Activated naive CD8-positive, alpha-beta T cell treated with anti-CD3 and anti-CD28 coated beads, Interleukin-2, amount 50 U/mL, for 24 hours (primary cell): ENCODE results near the gene LMO2.

Experiments
- ATAC-seq: fragments of 150-1000 bp; cut with Tn5 transposase; one replicate; pipeline ENCODE4 v1.10.0; 2021
- DNase-seq: peaks from one replicate; pipeline ENCODE4 v3.0.0; 2021
- H3K27ac Mint-ChIP-seq: one replicate; pipeline ENCODE4 v1.8.0; 2021; ENCODE audit warnings: mild to moderate bottlenecking, mixed read lengths
- H3K27me3 Mint-ChIP-seq: one replicate; pipeline ENCODE4 v1.8.0; 2021; ENCODE audit warnings: mixed read lengths
- H3K36me3 Mint-ChIP-seq: one replicate; pipeline ENCODE4 v1.8.0; 2021; ENCODE audit warnings: low read depth, mixed read lengths
- H3K4me1 Mint-ChIP-seq: one replicate; pipeline ENCODE4 v1.8.0; 2021; ENCODE audit warnings: mixed read lengths
- H3K4me3 Mint-ChIP-seq: one replicate; pipeline ENCODE4 v1.8.0; 2021; ENCODE audit warnings: mild to moderate bottlenecking, moderate library complexity, mixed read lengths
- H3K9me3 Mint-ChIP-seq: one replicate; pipeline ENCODE4 v1.8.0; 2021; ENCODE audit warnings: mixed read lengths

LMO2 gene

GRCh38 chr11:33906484-33907186 is 14.8 kb upstream of the LMO2 start:
- no peaks in the 10 kb centered on the region for H3K9me3 Mint-ChIP-seq

GRCh38 chr11:33904102-33904501 is 12.2 kb upstream of the LMO2 start:
- Mint-ChIP-seq H3K9me3 (no peaks in the 10 kb centered on the region), H3K27ac (no peak overlapping the region), H3K36me3 (no peaks in the 10 kb centered on the region), H3K27me3 (peaks cover 57% of the 10 kb centered on the region), H3K4me1 (peaks cover 10% of the 10 kb centered on the region), H3K4me3 (no peak overlapping the region)
- no peak for ATAC-seq
- DNase-seq: no peak

More at GRCh38 chr11:33906484-33907186, 14.8 kb upstream of the LMO2 start:
- Mint-ChIP-seq H3K4me1 (peaks cover 6% of the 10 kb centered on the region), H3K4me3 (no peak overlapping the region), H3K36me3 (no peaks in the 10 kb centered on the region), H3K27me3 (peaks cover 54% of the 10 kb centered on the region), H3K27ac (no peak overlapping the region)
- ATAC-seq: no peak
- DNase-seq: no peak

GRCh38 chr11:33900159-33900840 is 8.4 kb upstream of the LMO2 start:
- Mint-ChIP-seq H3K36me3 (no peaks in the 10 kb centered on the region), H3K27me3 (peaks cover 71% of the 10 kb centered on the region), H3K4me1 (peaks cover 17% of the 10 kb centered on the region), H3K4me3 (no peak overlapping the region), H3K27ac (no peak overlapping the region), H3K9me3 (no peaks in the 10 kb centered on the region)
- DNase-seq (no peak), ATAC-seq (no peak)

GRCh38 chr11:33899400-33900037 is 7.6 kb upstream of the LMO2 start:
- H3K27me3 Mint-ChIP-seq: peaks cover 67% of the 10 kb centered on the region
- H3K27ac Mint-ChIP-seq: no peak overlapping the region
- H3K9me3 Mint-ChIP-seq: no peaks in the 10 kb centered on the region
- H3K36me3 Mint-ChIP-seq: no peaks in the 10 kb centered on the region
- ATAC-seq: no peak
- DNase-seq: no peak
- H3K4me1 Mint-ChIP-seq: peaks cover 24% of the 10 kb centered on the region
- no peak overlapping the region for H3K4me3 Mint-ChIP-seq

GRCh38 chr11:33898957-33899356 is 7.1 kb upstream of the LMO2 start:
- no peak overlapping the region for H3K4me3 Mint-ChIP-seq
- DNase-seq (no peak), ATAC-seq (no peak)
- no peaks in the 10 kb centered on the region for H3K9me3 Mint-ChIP-seq
- H3K4me1 Mint-ChIP-seq: peaks cover 30% of the 10 kb centered on the region
- H3K36me3 Mint-ChIP-seq: no peaks in the 10 kb centered on the region
- peaks cover 66% of the 10 kb centered on the region for H3K27me3 Mint-ChIP-seq
- H3K27ac Mint-ChIP-seq: no peak overlapping the region

GRCh38 chr11:33897761-33898375 is 6.0 kb upstream of the LMO2 start:
- peaks cover 41% of the 10 kb centered on the region for H3K4me1 Mint-ChIP-seq
- no peaks in the 10 kb centered on the region for H3K9me3 Mint-ChIP-seq
- no peak overlapping the region for H3K27ac Mint-ChIP-seq
- ATAC-seq (no peak), DNase-seq (no peak)
- no peak overlapping the region for H3K4me3 Mint-ChIP-seq
- H3K36me3 Mint-ChIP-seq: no peaks in the 10 kb centered on the region
- peaks cover 68% of the 10 kb centered on the region for H3K27me3 Mint-ChIP-seq

- ATAC-seq: no peak
- Mint-ChIP-seq H3K9me3 (no peaks in the 10 kb centered on the region), H3K36me3 (no peaks in the 10 kb centered on the region), H3K4me3 (no peak overlapping the region), H3K4me1 (peaks cover 50% of the 10 kb centered on the region), H3K27me3 (peaks cover 68% of the 10 kb centered on the region), H3K27ac (no peak overlapping the region)
- no peak for DNase-seq
These were observed 5.0 kb upstream of the LMO2 start for GRCh38 chr11:33896911-33897310.

GRCh38 chr11:33895752-33896137 is 3.9 kb upstream of the LMO2 start:
- Mint-ChIP-seq H3K36me3 (no peaks in the 10 kb centered on the region), H3K4me3 (no peak overlapping the region), H3K27me3 (peaks cover 68% of the 10 kb centered on the region), H3K4me1 (peaks cover 62% of the 10 kb centered on the region), H3K27ac (no peak overlapping the region), H3K9me3 (no peaks in the 10 kb centered on the region)
- ATAC-seq: no peak
- no peak for DNase-seq

- Mint-ChIP-seq H3K27me3 (peaks cover 67% of the 10 kb centered on the region), H3K36me3 (no peaks in the 10 kb centered on the region), H3K9me3 (no peaks in the 10 kb centered on the region), H3K4me3 (peak overlapping the region; percentile 69), H3K27ac (peak overlapping the region; percentile 89), H3K4me1 (peaks cover 59% of the 10 kb centered on the region)
- DNase-seq (no peak), ATAC-seq (no peak)
These were observed 2.5 kb upstream of the LMO2 start for GRCh38 chr11:33894398-33894746.

- Mint-ChIP-seq H3K9me3 (no peaks in the 10 kb centered on the region), H3K4me1 (peaks cover 58% of the 10 kb centered on the region), H3K27ac (peak overlapping the region; percentile 89), H3K4me3 (peak overlapping the region; percentile 69), H3K36me3 (no peaks in the 10 kb centered on the region), H3K27me3 (peaks cover 68% of the 10 kb centered on the region)
- DNase-seq: peak; percentile 80
- ATAC-seq: peak; percentile 95
These were observed 2.0 kb upstream of the LMO2 start for GRCh38 chr11:33893711-33894397.

GRCh38 chr11:33892906-33893594 is 1.2 kb upstream of the LMO2 start:
- DNase-seq: peak; percentile 18
- H3K27me3 Mint-ChIP-seq: peaks cover 73% of the 10 kb centered on the region
- H3K9me3 Mint-ChIP-seq: no peaks in the 10 kb centered on the region
- peak overlapping the region; percentile 69 for H3K4me3 Mint-ChIP-seq
- no peak for ATAC-seq
- H3K36me3 Mint-ChIP-seq: no peaks in the 10 kb centered on the region
- peak overlapping the region; percentile 89 for H3K27ac Mint-ChIP-seq
- peaks cover 57% of the 10 kb centered on the region for H3K4me1 Mint-ChIP-seq

GRCh38 chr11:33889821-33890378 is 2.0 kb downstream of the LMO2 start:
- Mint-ChIP-seq H3K4me1 (peaks cover 43% of the 10 kb centered on the region), H3K36me3 (no peaks in the 10 kb centered on the region), H3K27ac (no peak overlapping the region), H3K4me3 (no peak overlapping the region), H3K9me3 (no peaks in the 10 kb centered on the region), H3K27me3 (peaks cover 76% of the 10 kb centered on the region)
- DNase-seq: no peak
- no peak for ATAC-seq

GRCh38 chr11:33889296-33889695 is 2.6 kb downstream of the LMO2 start:
- Mint-ChIP-seq H3K9me3 (no peaks in the 10 kb centered on the region), H3K27ac (no peak overlapping the region), H3K27me3 (peaks cover 81% of the 10 kb centered on the region), H3K4me1 (peaks cover 37% of the 10 kb centered on the region), H3K4me3 (no peak overlapping the region), H3K36me3 (no peaks in the 10 kb centered on the region)
- DNase-seq (no peak), ATAC-seq (no peak)

- peaks cover 85% of the 10 kb centered on the region for H3K27me3 Mint-ChIP-seq
- H3K9me3 Mint-ChIP-seq: no peaks in the 10 kb centered on the region
- no peak overlapping the region for H3K27ac Mint-ChIP-seq
- H3K4me3 Mint-ChIP-seq: no peak overlapping the region
- H3K36me3 Mint-ChIP-seq: no peaks in the 10 kb centered on the region
- ATAC-seq (no peak), DNase-seq (no peak)
- peaks cover 23% of the 10 kb centered on the region for H3K4me1 Mint-ChIP-seq
These were observed 4.0 kb downstream of the LMO2 start for GRCh38 chr11:33887886-33888285.
